NCI-H82 treated with DMSO at 0.1 percent for 48 hours (cell line): ENCODE data around the gene DDX25.
"Not testable (repeated sequence)": the region's sequence is repeated elsewhere in the genome, so short reads cannot be mapped to it uniquely, and the experiment has no call there.

Experiments
- DNase-seq: peaks from one replicate; lab custom pipeline; 2025; ENCODE audit not compliant: unreplicated experiment; lab: John Stamatoyannopoulos, UW

Gene DDX25

DNA sequence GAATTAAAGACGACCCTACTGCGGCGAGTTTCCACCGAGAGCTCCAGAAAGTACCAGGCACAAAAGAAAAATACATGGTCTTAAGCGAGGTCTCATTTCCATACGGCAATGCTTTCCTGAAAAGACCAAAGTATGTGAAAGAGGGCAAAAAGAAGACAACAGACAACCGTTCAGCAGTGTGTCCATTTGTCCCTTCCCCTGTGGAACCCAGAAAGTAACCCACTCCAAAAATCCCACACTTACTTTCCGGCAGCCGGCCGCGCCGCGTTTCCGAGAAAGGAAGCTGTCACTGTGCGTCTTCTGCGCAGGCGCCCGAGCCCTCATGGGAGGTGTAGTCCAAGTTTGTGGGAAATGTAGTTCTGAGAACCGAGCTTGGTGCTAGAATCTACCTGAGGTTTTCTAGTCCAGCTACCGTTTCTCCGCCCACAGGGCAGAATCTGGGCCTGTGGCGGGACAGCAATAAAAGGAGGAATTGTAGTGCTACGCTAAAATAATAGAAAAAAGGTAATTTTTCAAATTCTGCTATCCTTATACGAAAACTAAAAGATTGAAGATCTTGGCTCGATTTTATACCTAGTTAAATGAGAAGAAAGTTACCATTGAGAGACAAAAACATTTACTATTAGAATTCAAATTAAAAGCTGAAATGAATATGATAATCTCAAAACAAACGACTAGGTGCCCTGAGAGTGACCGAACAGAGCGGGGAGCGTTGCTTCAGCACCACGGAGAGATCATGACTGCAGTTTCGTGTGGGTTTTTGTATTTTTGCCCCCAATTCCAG lies 1.2 kb upstream of the DDX25 start, which contains the start of gene PUS3:
Gene PUS3 (minus strand): TSS at position 280 of the 784 bp plus-strand sequence. CDS start 6,922 bp downstream, outside the sequence.
- DNase-seq: peak; percentile 63

DNA sequence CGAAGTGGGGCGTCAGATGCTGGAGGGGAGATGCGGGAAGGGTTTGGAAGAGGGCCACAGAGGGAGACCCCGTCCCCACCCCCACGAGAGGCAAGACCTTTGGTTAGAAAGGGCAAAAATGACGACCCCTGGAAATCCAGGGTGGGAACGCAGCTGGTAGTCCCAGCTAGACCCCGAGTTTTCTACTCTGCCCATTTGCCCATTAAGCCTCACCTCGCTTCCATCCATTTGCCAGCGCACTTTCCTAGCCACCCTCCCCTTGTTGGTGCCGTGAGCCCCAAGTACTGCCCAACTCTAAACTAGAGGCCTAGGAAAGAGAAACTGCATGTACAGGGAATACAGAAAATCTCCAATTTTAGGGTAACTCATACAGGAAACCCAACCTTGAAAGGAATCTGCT lies 370 bp downstream of the DDX25 start:
- DNase-seq: no peak

DNA sequence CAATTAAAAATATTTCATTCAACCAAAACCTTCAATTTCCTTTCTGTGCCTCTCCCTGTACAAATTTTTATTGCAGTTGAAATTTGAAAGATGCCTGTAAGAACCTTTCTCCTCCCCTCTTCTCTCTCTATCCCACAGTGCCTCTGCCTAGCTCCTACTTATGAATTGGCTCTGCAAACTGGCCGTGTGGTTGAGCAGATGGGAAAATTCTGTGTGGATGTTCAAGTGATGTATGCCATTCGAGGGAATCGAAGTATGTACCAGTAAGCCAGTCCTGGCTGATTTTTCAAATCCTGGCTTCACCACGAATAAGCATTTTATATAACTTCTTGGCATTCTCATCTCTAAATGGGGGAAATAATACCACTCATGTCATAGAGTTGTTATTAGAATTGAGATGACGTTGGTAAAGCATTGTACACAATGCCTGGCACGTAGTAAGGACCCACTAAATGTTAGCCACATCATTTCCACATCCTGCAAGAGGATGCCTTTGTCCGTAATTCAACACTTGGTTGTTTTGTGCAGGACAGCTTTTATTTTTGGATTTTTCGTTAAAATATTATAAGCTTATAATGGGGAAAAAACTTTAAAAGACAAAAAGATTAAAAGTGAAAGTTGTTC lies 6.0 kb downstream of the DDX25 start:
- DNase-seq: no peak

DNA sequence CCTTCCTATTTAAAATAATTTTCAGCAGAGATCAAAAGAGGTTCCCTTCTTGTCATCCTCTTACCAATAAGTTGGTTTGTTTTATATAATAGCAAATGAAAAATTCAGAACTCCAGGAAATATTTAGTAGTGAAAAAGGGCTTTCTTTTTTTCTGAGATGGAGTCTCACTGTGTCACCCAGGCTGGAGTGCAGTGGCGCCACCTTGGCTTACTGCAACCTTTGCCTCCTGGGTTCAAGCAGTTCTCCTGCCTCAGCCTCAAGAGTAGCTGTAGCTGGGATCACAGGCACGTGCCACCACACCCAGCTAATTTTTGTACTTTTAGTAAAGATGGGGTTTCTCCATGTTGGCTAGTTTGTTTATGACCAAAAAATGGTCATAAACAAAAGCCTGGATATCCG lies 10.3 kb downstream of the DDX25 start:
- not testable (repeated sequence) for DNase-seq

DNA sequence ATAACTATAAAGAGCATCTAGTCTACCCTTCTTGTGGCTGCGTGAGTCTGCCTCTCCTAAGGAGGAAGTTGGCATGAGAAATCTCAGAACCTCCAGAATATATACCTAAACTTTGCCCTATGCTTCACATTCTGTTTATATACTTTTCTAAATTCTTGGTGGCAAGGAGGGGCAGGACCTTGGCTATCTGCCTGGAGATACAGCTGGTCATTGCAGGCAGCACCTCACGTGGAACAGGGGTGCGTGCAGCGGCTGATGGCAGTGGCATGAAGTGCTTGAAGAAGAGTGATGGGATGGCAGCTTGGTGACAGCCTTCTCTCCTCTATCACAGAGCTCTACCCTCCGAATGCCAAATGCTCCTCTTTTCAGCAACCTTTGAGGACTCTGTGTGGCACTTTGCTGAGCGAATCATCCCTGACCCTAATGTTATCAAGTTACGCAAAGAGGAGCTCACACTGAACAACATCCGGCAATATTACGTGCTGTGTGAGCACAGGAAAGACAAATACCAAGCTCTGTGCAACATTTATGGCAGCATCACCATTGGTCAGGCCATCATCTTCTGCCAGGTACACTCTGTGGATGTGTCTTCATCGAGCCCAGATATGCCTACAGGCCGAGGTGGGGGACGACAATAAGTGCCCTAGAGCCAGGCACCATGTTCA lies 12.5 kb downstream of the DDX25 start:
- DNase-seq: no peak

DNA sequence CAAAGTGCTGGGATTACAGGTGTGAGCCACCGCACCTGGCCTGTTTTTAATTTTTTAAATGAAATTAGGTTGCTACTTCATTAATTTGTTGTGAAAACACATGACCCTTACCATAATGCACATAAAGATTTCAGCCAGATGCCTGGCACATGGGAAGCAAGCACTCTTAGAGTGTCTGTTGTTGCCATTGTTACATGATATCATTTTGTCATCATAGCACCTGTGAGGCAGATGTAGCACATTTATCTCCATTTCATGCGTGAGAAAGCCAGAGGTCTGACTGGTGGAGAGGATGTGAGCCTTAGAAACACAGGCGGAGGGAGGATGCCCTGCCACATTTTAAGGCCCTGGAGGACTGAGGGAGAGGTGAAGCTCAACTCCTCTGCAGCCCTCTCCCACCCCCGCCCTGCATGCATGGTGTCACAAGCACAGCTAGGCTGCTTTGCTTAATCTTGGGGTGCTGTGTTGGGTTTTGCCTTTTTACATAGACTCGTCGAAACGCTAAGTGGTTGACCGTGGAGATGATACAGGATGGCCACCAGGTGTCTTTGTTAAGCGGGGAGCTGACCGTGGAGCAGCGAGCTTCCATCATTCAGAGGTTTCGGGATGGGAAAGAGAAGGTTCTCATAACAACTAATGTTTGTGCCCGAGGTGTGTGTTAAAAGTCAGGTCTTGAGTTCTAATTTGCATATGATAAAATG lies 14.0 kb downstream of the DDX25 start:
- DNase-seq: no peak

GRCh38 chr11:125921042-125921441 lies 16.7 kb downstream of the DDX25 start:
- no peak for DNase-seq

- no peak for DNase-seq
These were observed 17.8 kb downstream of the DDX25 start for GRCh38 chr11:125922156-125922555.

- peak; percentile 30 for DNase-seq
These were observed 18.8 kb downstream of the DDX25 start for GRCh38 chr11:125923012-125923579.

- no peak for DNase-seq
These were observed 19.3 kb downstream of the DDX25 start for GRCh38 chr11:125923633-125924032.

DNA sequence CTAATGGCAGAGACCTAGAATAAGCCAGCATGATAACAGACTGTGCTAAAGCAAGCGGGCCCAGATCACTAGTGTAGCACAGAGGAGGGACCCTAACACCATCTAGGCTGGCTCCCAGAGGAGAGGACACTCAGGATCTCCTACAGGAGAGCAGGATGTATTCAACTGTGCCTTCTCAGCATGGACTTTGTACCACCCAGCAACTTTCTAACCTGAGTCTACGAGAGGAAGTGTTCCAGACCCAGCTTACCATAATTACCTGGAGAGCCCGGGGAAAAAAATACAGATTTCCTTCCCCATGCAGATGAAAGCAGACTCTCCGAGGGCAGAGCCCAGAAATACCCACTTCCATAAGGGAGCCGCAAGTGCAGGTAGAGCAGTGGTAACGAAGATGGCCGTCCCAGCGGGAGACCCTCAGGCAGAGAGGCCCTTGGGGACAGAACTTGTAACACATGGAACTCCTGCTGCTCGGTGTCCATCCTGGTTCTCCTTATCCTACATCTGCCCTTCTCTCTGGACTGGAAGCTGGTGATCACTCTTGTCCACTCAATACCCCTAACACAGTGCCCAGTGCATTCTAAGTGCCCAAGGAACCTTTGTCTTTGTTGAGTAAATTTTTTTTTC lies 20.2 kb downstream of the DDX25 start:
- no peak for DNase-seq

DNA sequence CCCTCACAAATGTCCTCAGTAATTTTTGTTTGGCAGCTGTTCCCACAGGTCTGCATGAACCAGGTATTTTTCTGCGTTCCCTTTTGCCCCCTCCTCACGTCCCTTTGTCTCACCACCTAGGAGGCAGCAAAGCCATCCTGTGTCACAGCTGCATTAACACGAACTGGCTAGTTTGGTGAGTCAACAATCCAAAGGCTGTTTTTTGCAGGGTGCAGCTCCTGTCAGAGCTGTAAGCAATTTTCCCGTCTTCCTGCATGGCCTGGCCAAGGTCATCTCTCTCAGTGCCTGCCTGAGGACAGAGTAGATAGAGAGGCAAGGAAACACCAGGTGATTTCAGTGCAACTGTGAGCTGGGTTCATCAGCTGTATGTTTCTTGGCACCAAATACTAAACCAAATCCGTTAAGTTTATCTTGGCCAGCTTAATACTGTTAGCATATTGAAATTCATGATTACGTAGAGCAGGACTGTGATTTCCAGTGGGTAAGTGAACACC lies 21.0 kb downstream of the DDX25 start:
- no peak for DNase-seq

- DNase-seq: no peak
These were observed 21.5 kb downstream of the DDX25 start for GRCh38 chr11:125925804-125926203.

DNA sequence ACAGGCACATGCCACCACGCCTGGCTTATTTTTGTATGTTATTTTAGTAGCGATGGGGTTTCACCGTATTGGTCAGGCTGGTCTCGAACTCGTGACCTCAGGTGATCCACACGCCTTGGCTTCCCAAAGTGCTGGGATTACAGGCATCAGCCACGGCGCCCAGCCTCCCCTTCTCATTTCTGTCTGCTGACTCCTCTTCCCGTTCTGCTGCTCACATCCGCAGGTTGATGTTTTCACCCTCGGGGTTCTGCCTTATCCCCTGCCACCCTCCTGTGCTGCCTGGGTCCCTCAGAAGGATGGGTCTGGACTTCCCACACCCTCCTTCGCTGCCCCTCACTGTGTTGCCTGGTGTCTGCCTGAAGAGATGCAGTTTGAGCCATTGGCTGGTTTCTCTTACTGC lies 22.4 kb downstream of the DDX25 start:
- no peak for DNase-seq

- DNase-seq: no peak
These were observed 25.3 kb downstream of the DDX25 start for GRCh38 chr11:125929445-125930075.

DNA sequence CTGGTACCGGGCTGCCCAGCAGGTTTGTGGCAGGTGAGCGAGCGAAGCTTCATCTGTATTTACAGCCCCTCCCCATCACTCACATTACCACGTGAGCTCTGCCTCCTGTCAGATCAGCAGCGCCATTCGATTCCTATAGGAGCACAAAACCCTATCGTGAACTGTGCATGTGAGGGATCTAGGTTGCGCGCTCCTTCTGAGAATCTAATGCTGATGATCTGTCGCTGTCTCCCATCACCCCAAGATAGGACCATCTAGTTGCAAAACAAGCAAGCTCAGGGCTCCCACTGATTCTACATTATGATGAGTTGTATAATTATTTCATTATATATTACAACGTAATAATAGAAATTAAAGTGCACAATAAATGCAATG lies 25.8 kb downstream of the DDX25 start:
- no peak for DNase-seq

- DNase-seq: no peak
These were observed 26.8 kb downstream of the DDX25 start for GRCh38 chr11:125931116-125931515.

DNA sequence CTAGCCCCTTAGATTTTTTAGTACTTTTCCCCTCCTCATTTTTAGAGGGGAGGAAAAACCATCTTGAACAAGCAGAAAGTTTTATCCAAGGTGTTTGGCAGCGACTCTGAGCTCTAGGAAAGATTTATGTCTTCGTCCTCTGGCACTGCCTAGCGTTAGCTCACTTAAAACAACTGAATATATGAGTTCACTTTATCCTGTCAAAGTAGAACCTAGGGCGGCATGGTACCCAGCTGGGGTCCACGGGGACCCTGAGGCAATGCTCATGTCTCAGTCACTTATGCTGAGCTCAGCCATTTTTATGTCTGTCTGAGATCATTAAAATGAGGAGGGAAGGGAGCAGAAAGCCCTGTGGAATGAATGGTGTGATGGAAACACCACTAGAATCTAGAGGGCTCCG lies 27.4 kb downstream of the DDX25 start:
- no peak for DNase-seq

DNA sequence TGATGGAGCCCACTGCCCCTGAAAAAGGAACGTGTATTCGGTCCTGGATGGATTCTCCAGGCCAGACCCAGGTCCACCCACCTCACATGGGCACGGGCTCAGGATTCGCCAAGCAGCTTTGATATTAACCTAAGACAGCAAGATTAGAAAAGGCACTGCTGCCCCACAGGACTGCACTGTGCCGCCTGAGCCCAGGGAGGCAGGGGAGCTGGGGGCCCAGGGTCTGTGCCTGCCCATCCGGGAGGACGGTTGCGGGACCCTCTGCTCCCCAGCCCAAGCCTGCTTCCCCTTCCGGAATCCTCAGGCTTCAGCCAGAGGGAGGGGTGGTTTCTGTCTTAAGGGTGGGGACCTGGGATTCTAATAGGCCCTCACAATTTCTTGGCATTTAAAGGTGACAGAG lies 28.0 kb downstream of the DDX25 start:
- DNase-seq: no peak
